Cerebellar nuclear complex (tissue), 1 donor: Measurements from ENCODE around the gene ASTN2.
A peak's percentile ranks its signal among the peaks of the same experiment; 100 is the strongest.
"Not testable (repeated sequence)": the region's sequence is repeated elsewhere in the genome, so short reads cannot be mapped to it uniquely, and the experiment has no call there.

Source experiments
- DNase-seq, 2 experiments: peaks; one replicate each; lab custom pipeline; 2025; lab: John Stamatoyannopoulos, UW

The ASTN2 gene

GRCh38 chr9:117076571-117077290 lies 338.1 kb downstream of the ASTN2 start:
- no peak for DNase-seq

- no peak for DNase-seq
These were observed 339.2 kb downstream of the ASTN2 start for GRCh38 chr9:117075636-117076035.

GRCh38 chr9:117074784-117075520 lies 339.9 kb downstream of the ASTN2 start:
- no peak for DNase-seq

- DNase-seq, result no peak
These were observed 340.6 kb downstream of the ASTN2 start for GRCh38 chr9:117074342-117074662.

GRCh38 chr9:117073539-117074341 lies 341.1 kb downstream of the ASTN2 start:
- DNase-seq, result peak in 1 of 2 experiments; percentile 64

- no peak for DNase-seq
These were observed 341.8 kb downstream of the ASTN2 start for GRCh38 chr9:117073071-117073470.

- no peak for DNase-seq
These were observed 342.6 kb downstream of the ASTN2 start for GRCh38 chr9:117072216-117072615.

- DNase-seq, result not testable (repeated sequence)
These were observed 343.1 kb downstream of the ASTN2 start for GRCh38 chr9:117071673-117072207.

- DNase-seq, result no peak
These were observed 351.0 kb downstream of the ASTN2 start for GRCh38 chr9:117063721-117064471.

GRCh38 chr9:117060963-117061362 lies 353.9 kb downstream of the ASTN2 start:
- no peak for DNase-seq

GRCh38 chr9:117050007-117050406 lies 364.9 kb downstream of the ASTN2 start:
- no peak for DNase-seq

GRCh38 chr9:117046666-117047327 lies 368.1 kb downstream of the ASTN2 start:
- no peak for DNase-seq

- peak in 1 of 2 experiments; percentile 8 for DNase-seq
These were observed 370.6 kb downstream of the ASTN2 start for GRCh38 chr9:117044241-117044640.

GRCh38 chr9:117043159-117043558 lies 371.7 kb downstream of the ASTN2 start:
- no peak for DNase-seq

- peak in 1 of 2 experiments; percentile 38 for DNase-seq
These were observed 379.3 kb downstream of the ASTN2 start for GRCh38 chr9:117035546-117035945.

GRCh38 chr9:117034866-117035265 lies 380.0 kb downstream of the ASTN2 start:
- no peak for DNase-seq

- no peak for DNase-seq
These were observed 384.5 kb downstream of the ASTN2 start for GRCh38 chr9:117030254-117030768.

- no peak for DNase-seq
These were observed 385.5 kb downstream of the ASTN2 start for GRCh38 chr9:117029341-117029740.

- no peak for DNase-seq
These were observed 386.6 kb downstream of the ASTN2 start for GRCh38 chr9:117028103-117028858.

GRCh38 chr9:117021906-117022305 lies 393.0 kb downstream of the ASTN2 start:
- DNase-seq, result no peak
